Measurements from ENCODE around the gene FEN1.

The FEN1 gene

GRCh38 chr11:61779666-61780525 lies 12.8 kb upstream of the FEN1 start:
- TF ChIP-seq, protein P1, sequence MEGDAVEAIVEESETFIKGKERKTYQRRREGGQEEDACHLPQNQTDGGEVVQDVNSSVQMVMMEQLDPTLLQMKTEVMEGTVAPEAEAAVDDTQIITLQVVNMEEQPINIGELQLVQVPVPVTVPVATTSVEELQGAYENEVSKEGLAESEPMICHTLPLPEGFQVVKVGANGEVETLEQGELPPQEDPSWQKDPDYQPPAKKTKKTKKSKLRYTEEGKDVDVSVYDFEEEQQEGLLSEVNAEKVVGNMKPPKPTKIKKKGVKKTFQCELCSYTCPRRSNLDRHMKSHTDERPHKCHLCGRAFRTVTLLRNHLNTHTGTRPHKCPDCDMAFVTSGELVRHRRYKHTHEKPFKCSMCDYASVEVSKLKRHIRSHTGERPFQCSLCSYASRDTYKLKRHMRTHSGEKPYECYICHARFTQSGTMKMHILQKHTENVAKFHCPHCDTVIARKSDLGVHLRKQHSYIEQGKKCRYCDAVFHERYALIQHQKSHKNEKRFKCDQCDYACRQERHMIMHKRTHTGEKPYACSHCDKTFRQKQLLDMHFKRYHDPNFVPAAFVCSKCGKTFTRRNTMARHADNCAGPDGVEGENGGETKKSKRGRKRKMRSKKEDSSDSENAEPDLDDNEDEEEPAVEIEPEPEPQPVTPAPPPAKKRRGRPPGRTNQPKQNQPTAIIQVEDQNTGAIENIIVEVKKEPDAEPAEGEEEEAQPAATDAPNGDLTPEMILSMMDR (IDR thresholded peaks at IDR 0.05; ENCODE audit: low read depth, low read length, missing control alignments) = no peak
- no peak overlapping the region for H3K4me3 ChIP-seq (ENCODE audit: low read depth, low read length)
- H3K36me3 ChIP-seq (replicated peaks) = peaks cover 62% of the 10 kb centered on the region
- in situ Hi-C loops (cut with HindIII; ENCODE audit: low pct_ligation_motif_present, low sequenced_read_pairs) = no loop called here
- no peak overlapping the region for H3K27ac ChIP-seq
- DNase-seq = no peak
- H3K27me3 ChIP-seq (replicated peaks) = no peaks in the 10 kb centered on the region

DNA sequence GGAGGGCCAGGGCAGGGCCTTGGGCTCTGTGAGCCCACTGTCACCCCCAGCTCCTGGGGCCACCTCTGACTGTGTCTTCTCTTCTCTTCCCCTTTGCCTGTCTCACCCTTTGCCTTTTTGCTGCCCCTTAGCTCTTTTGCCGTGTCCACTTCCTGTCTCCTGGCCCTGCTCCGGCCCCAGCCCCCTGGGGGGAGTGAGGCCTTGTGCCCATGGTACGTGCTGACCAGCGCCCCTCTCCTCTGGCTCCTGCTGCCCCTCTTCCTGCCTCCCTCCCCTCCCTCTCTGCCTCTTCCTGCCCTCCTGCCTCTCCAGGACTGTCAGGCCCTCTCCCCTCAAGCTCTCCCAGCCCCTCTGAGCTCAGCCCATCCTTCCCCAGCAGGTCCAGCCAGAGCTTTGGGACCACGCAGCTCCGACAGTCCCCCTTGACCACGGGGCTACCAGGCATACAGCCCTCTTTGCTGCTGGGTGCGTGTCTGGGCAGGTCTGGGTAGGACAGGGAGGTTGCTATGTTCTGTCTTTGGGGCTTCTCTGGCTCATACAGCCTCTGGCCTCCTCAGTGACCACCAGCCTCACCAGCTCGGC lies 12.0 kb upstream of the FEN1 start:
- TF ChIP-seq, protein P1 (IDR thresholded peaks at IDR 0.05; ENCODE audit: low read depth, low read length, missing control alignments) = no peak
- Histone ChIP-seq H3K36me3 (replicated peaks) (peaks cover 69% of the 10 kb centered on the region), H3K27me3 (replicated peaks) (no peaks in the 10 kb centered on the region), H3K4me3 (ENCODE audit: low read depth, low read length) (no peak overlapping the region), H3K27ac (no peak overlapping the region)
- DNase-seq = no peak
- in situ Hi-C loops (cut with HindIII; ENCODE audit: low pct_ligation_motif_present, low sequenced_read_pairs) = no loop called here

DNA sequence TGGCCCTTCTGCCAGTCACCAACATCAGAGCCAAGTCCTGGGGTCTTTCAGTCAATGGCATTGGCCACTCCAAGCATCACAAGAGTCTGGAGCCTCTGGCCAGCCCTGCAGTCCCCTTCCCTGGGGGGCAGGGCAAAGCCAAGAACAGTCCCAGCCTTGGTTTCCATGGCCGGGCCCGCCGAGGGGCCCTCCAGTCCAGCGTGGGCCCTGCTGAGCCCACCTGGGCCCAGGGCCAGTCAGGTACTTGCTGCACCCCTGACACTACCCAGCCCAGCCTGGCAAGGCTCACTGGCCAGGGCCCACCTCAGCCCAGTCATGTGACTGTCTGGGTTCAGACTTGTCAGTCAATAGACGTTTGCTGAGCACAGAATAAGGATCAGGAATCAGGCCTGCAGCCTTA lies 11.1 kb upstream of the FEN1 start:
- no peak overlapping the region for H3K4me3 ChIP-seq (ENCODE audit: low read depth, low read length)
- H3K36me3 ChIP-seq (replicated peaks) = peaks cover 74% of the 10 kb centered on the region
- TF ChIP-seq, protein P1 (IDR thresholded peaks at IDR 0.05; ENCODE audit: low read depth, low read length, missing control alignments) = no peak
- in situ Hi-C loops (cut with HindIII; ENCODE audit: low pct_ligation_motif_present, low sequenced_read_pairs) = no loop called here
- no peaks in the 10 kb centered on the region for H3K27me3 ChIP-seq (replicated peaks)
- DNase-seq = no peak
- H3K27ac ChIP-seq = no peak overlapping the region

DNA sequence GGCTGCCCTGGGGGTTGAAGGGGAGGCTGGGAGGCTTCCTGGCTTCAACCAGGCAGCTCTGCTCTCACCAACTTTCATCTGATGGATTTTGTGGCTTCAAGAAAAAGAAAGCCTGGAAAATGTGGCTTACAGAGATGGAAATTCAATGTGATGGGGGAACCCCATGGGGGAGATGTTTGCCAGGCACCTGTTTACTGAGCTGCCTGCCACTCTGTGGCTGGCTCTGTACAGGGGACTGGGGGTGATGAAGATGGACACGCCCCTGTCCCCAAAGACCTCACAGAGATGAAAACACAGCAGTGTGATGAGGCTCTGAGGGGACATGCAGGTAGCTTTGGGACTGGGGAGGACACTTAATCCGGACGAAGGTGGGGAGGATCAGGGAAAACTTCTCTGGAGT lies 10.4 kb upstream of the FEN1 start:
- Histone ChIP-seq H3K36me3 (replicated peaks) (peaks cover 80% of the 10 kb centered on the region), H3K27me3 (replicated peaks) (no peaks in the 10 kb centered on the region), H3K4me3 (ENCODE audit: low read depth, low read length) (no peak overlapping the region), H3K27ac (no peak overlapping the region)
- in situ Hi-C loops (cut with HindIII; ENCODE audit: low pct_ligation_motif_present, low sequenced_read_pairs) = no loop called here
- DNase-seq = no peak
- TF ChIP-seq, protein P1 (IDR thresholded peaks at IDR 0.05; ENCODE audit: low read depth, low read length, missing control alignments) = no peak

DNA sequence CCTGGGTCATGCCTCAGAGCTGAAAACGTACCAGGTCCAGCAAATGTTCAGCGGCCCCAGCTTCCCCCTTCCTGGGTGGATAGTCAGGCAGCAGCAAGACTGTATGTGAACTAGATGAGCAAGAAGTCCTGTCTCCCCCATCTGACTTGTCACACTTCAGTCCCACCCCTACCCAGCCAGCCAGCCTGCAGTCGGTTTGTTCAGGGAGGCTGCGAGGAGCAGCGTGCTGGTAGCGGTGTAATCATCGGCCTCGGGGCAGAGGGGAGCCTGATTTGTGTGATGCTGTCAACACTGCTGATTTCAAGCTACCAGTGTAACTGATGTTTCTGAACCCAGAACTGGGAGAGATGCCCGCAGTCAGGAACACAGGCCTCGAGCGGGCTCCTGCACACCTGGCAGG lies 9.9 kb upstream of the FEN1 start:
- H3K4me3 ChIP-seq (ENCODE audit: low read depth, low read length) = no peak overlapping the region
- no peak for DNase-seq
- H3K27me3 ChIP-seq (replicated peaks) = no peaks in the 10 kb centered on the region
- TF ChIP-seq, protein P1 (IDR thresholded peaks at IDR 0.05; ENCODE audit: low read depth, low read length, missing control alignments) = no peak
- no peak overlapping the region for H3K27ac ChIP-seq
- peaks cover 81% of the 10 kb centered on the region for H3K36me3 ChIP-seq (replicated peaks)
- in situ Hi-C loops (cut with HindIII; ENCODE audit: low pct_ligation_motif_present, low sequenced_read_pairs) = no loop called here
